BLaER1 (cell line): ENCODE measurements around the gene ZMYND8.

ENCODE experiments used
- H3K27ac ChIP-seq: shearing (Covaris generic); formaldehyde crosslinking; 2 replicates; pipeline ENCODE4 v1.8.1; 2022
- H3K27me3 ChIP-seq: shearing (Covaris generic); formaldehyde crosslinking; 2 replicates; pipeline ENCODE4 v1.8.1; 2022
- H3K36me3 ChIP-seq: shearing (Covaris generic); formaldehyde crosslinking; 2 replicates; pipeline ENCODE4 v1.8.1; 2022
- H3K4me1 ChIP-seq: shearing (Covaris generic); formaldehyde crosslinking; 2 replicates; pipeline ENCODE4 v1.8.1; 2022
- H3K4me2 ChIP-seq: shearing (Covaris generic); formaldehyde crosslinking; 2 replicates; pipeline ENCODE4 v1.8.1; 2022
- H3K4me3 ChIP-seq: shearing (Covaris generic); formaldehyde crosslinking; 2 replicates; pipeline ENCODE4 v1.8.1; 2022
- H3K9ac ChIP-seq: shearing (Covaris generic); formaldehyde crosslinking; 2 replicates; pipeline ENCODE4 v1.8.1; 2022
- H3K9me3 ChIP-seq: shearing (Covaris generic); formaldehyde crosslinking; 2 replicates; pipeline ENCODE4 v1.8.1; 2022
- H4K20me1 ChIP-seq: shearing (Covaris generic); formaldehyde crosslinking; 2 replicates; pipeline ENCODE4 v1.8.1; 2022
- Cebpa-rat ChIP-seq: shearing (Covaris generic); IDR thresholded peaks from 2 replicates; pipeline ENCODE4 v1.8.1; 2022

The ZMYND8 gene

GRCh38 chr20:47349365-47350180, 6.9 kb downstream of the ZMYND8 start:
- Histone ChIP-seq H3K4me2 (peak overlapping the region; percentile 98), H3K4me1 (peaks cover 83% of the 10 kb centered on the region), H3K4me3 (peak overlapping the region; percentile 70), H4K20me1 (peaks cover 76% of the 10 kb centered on the region), H3K27me3 (no peaks in the 10 kb centered on the region), H3K9me3 (no peaks in the 10 kb centered on the region), H3K9ac (peak overlapping the region; percentile 88; the same call in 1 of the 2 replicates), H3K36me3 (peaks cover 52% of the 10 kb centered on the region), H3K27ac (peak overlapping the region; percentile 99)
- no peak for TF ChIP-seq Cebpa-rat

GRCh38 chr20:47348539-47349142, 7.9 kb downstream of the ZMYND8 start:
- peaks cover 61% of the 10 kb centered on the region for H3K36me3 ChIP-seq
- H3K4me2 ChIP-seq = peak overlapping the region; percentile 98
- peaks cover 86% of the 10 kb centered on the region for H3K4me1 ChIP-seq
- H3K4me3 ChIP-seq = no peak overlapping the region
- H3K27ac ChIP-seq = peak overlapping the region; percentile 99; the same call in 1 of the 2 replicates
- H3K9ac ChIP-seq = peak overlapping the region; percentile 17; the same call in 1 of the 2 replicates
- peaks cover 86% of the 10 kb centered on the region for H4K20me1 ChIP-seq
- no peaks in the 10 kb centered on the region for H3K27me3 ChIP-seq
- TF ChIP-seq Cebpa-rat = no peak
- no peaks in the 10 kb centered on the region for H3K9me3 ChIP-seq

DNA sequence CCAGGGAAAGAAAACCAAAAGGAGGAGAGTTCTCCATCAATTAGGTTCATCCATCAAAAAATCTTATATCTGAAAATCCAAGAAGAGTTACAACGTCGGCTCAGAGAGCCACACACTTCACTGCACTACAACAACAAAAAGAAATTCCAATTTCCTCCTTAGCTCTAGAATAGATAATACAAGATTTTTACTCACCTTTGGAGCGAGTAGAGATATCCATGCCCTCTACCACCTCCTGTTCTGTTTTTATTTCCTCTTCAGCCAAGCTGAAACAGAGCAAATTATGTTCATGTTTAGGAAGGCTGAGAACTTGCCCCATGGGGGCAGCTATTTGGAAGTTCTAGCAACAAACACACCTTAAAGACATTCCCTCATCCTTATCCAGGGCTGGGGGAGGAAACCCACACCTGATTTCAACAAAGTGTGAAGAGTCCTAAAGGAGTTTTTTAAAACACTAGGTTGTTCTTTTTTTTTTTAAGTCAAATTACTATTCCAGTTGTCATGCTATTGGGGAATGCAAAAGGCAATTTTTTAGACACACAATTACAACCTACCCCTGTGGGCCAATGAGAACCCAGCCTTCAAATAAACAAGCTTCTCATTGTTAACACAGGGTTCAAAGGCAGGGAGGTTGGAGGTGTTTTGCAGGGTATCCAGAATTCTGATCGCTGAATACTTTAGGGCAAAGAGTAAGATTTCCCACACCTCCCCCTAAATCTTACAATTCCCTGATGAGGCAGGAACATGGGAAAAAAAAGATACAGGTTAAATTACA, 8.7 kb downstream of the ZMYND8 start:
- no peak overlapping the region for H3K4me3 ChIP-seq
- peak overlapping the region; percentile 98 for H3K4me2 ChIP-seq
- H3K27ac ChIP-seq = peak overlapping the region; percentile 99

DNA sequence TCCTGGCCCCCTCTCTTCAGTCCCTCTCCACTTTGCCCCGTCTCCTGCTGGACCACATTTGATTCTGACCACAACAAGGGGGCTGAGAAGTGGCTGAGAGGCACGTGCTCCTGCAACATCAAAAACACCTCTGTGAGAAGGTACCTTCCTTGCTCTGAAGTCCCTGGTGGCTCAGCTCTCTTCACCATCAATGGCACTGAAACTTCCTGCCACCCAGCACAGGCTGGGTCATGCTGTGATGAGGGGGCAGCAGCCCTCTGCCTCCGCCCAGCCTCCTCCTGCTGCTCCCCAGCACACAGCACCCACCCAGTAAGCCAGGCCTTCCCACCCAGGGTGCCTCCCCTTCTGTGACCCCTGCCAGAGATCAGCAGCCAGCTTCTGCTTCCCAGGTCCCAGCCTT, 10.3 kb downstream of the ZMYND8 start:
- H4K20me1 ChIP-seq = peaks cover 97% of the 10 kb centered on the region

More for the DNA sequence above, 8.7 kb downstream of the ZMYND8 start:
- TF ChIP-seq Cebpa-rat = no peak
- Histone ChIP-seq H3K27me3 (no peaks in the 10 kb centered on the region), H4K20me1 (peaks cover 94% of the 10 kb centered on the region), H3K9me3 (0 out of 2 replicates have a peak, but pooled peaks cover 4% of the 10 kb centered on the region), H3K4me1 (peaks cover 79% of the 10 kb centered on the region), H3K36me3 (peaks cover 69% of the 10 kb centered on the region), H3K9ac (peak overlapping the region; percentile 17; the same call in 1 of the 2 replicates)

GRCh38 chr20:47345214-47345613, 11.3 kb downstream of the ZMYND8 start:
- H3K27me3 ChIP-seq = no peaks in the 10 kb centered on the region
- peaks cover 97% of the 10 kb centered on the region for H4K20me1 ChIP-seq
- no peak for TF ChIP-seq Cebpa-rat
- H3K4me1 ChIP-seq = peaks cover 55% of the 10 kb centered on the region
- no peak overlapping the region for H3K9ac ChIP-seq
- H3K9me3 ChIP-seq = 0 out of 2 replicates have a peak, but pooled peaks cover 6% of the 10 kb centered on the region
- no peak overlapping the region for H3K4me2 ChIP-seq
- no peak overlapping the region for H3K27ac ChIP-seq
- H3K4me3 ChIP-seq = no peak overlapping the region
- peaks cover 96% of the 10 kb centered on the region for H3K36me3 ChIP-seq

More for the DNA sequence above, 10.3 kb downstream of the ZMYND8 start:
- 0 out of 2 replicates have a peak, but pooled peaks cover 6% of the 10 kb centered on the region for H3K9me3 ChIP-seq
- no peaks in the 10 kb centered on the region for H3K27me3 ChIP-seq
- H3K27ac ChIP-seq = peak overlapping the region; percentile 64
- TF ChIP-seq Cebpa-rat = no peak
- peak overlapping the region; percentile 51 for H3K4me2 ChIP-seq
- H3K36me3 ChIP-seq = peaks cover 86% of the 10 kb centered on the region
- peaks cover 62% of the 10 kb centered on the region for H3K4me1 ChIP-seq
- H3K4me3 ChIP-seq = no peak overlapping the region
- H3K9ac ChIP-seq = no peak overlapping the region

- Histone ChIP-seq H3K4me1 (peaks cover 40% of the 10 kb centered on the region), H3K4me3 (no peak overlapping the region), H3K27ac (no peak overlapping the region), H3K9me3 (0 out of 2 replicates have a peak, but pooled peaks cover 6% of the 10 kb centered on the region), H4K20me1 (peaks cover 97% of the 10 kb centered on the region), H3K4me2 (no peak overlapping the region), H3K36me3 (peaks cover 99% of the 10 kb centered on the region), H3K9ac (no peak overlapping the region), H3K27me3 (no peaks in the 10 kb centered on the region)
- TF ChIP-seq Cebpa-rat = no peak
These were observed 13.5 kb downstream of the ZMYND8 start for GRCh38 chr20:47343007-47343472.

DNA sequence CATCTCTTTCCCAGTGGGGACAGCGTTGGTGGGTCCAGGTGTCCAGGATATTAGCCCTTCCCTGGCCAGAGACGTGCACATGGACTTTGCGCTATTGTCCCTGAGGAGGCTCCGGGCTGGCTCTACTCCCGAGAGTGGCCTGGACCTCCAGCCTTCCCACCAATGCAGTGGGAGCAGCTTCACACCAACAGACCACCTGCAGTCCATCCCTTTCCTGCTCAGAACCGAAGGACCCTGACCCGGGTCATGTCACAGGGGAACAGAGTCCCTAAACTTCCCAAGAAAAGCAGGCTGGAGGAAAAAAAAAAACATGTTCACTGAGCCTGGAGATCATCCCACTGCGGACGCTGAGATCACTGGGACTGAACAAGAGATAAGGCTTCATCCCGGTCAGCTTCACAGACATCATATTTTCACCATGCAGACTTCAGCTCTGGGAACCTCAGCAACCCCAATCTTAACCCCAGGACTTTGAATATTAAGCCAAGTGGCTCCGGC, 18.3 kb downstream of the ZMYND8 start:
- H3K27ac ChIP-seq = no peak overlapping the region
- 0 out of 2 replicates have a peak, but pooled peaks cover 5% of the 10 kb centered on the region for H3K9me3 ChIP-seq
- H3K27me3 ChIP-seq = no peaks in the 10 kb centered on the region
- H3K36me3 ChIP-seq = peaks cover 100% of the 10 kb centered on the region
- peaks cover 30% of the 10 kb centered on the region for H3K4me1 ChIP-seq
- no peak overlapping the region for H3K4me2 ChIP-seq
- no peak overlapping the region for H3K4me3 ChIP-seq
- TF ChIP-seq Cebpa-rat = no peak
- no peak overlapping the region for H3K9ac ChIP-seq
- peaks cover 100% of the 10 kb centered on the region for H4K20me1 ChIP-seq

- no peak overlapping the region for H3K9ac ChIP-seq
- no peak overlapping the region for H3K4me3 ChIP-seq
- peaks cover 100% of the 10 kb centered on the region for H4K20me1 ChIP-seq
- H3K4me1 ChIP-seq = peaks cover 30% of the 10 kb centered on the region
- no peaks in the 10 kb centered on the region for H3K9me3 ChIP-seq
- peaks cover 100% of the 10 kb centered on the region for H3K36me3 ChIP-seq
- no peak for TF ChIP-seq Cebpa-rat
- H3K4me2 ChIP-seq = no peak overlapping the region
- H3K27ac ChIP-seq = no peak overlapping the region
- H3K27me3 ChIP-seq = no peaks in the 10 kb centered on the region
These were observed 19.1 kb downstream of the ZMYND8 start for GRCh38 chr20:47337413-47337812.

GRCh38 chr20:47336129-47336754, 20.3 kb downstream of the ZMYND8 start:
- no peak overlapping the region for H3K4me2 ChIP-seq
- H3K27me3 ChIP-seq = no peaks in the 10 kb centered on the region
- no peak for TF ChIP-seq Cebpa-rat
- H3K9ac ChIP-seq = no peak overlapping the region
- no peak overlapping the region for H3K4me3 ChIP-seq
- no peak overlapping the region for H3K27ac ChIP-seq
- peaks cover 35% of the 10 kb centered on the region for H3K4me1 ChIP-seq
- no peaks in the 10 kb centered on the region for H3K9me3 ChIP-seq
- peaks cover 100% of the 10 kb centered on the region for H3K36me3 ChIP-seq
- H4K20me1 ChIP-seq = peaks cover 100% of the 10 kb centered on the region
